ENCODE data around the gene CMBL.

Gene CMBL

GRCh38 chr5:10303201-10303600 lies 4.5 kb downstream of the CMBL start:
- Histone ChIP-seq H3K4me3 (ENCODE audit: low read length) (no peak overlapping the region), H3K9me2 (replicated peaks; ENCODE audit: control insufficient read depth, low read length) (no peaks in the 10 kb centered on the region), H3K9me3 (ENCODE audit: control insufficient read depth, insufficient read depth, low read length) (no peaks in the 10 kb centered on the region), H3K36me3 (ENCODE audit: control insufficient read depth, low read length) (no peaks in the 10 kb centered on the region), H3F3A (ENCODE audit: control insufficient read depth, insufficient read depth) (no peaks in the 10 kb centered on the region), H3K27me3 (ENCODE audit: control insufficient read depth, low read length) (peaks cover 22% of the 10 kb centered on the region), H4K20me1 (ENCODE audit: control insufficient read depth, insufficient read depth, low read depth, low read length) (no peaks in the 10 kb centered on the region), H3K79me2 (ENCODE audit: control insufficient read depth, low read length) (no peaks in the 10 kb centered on the region), H3K4me2 (ENCODE audit: low read length) (no peak overlapping the region), H3K4me1 (ENCODE audit: control insufficient read depth, low read length) (peaks cover 5% of the 10 kb centered on the region), H3K27ac (ENCODE audit: low read depth, low read length) (no peak overlapping the region)
- no peak for TF ChIP-seq CTCF (IDR thresholded peaks at IDR 0.05; ENCODE audit: low read depth, low read length, poor library complexity, severe bottlenecking)
- TF ChIP-seq EZH2phosphoT487 (IDR thresholded peaks at IDR 0.05; ENCODE audit: borderline replicate concordance, low read length), result no peak

GRCh38 chr5:10301842-10302610 lies 5.7 kb downstream of the CMBL start:
- Histone ChIP-seq H3K27ac (ENCODE audit: low read depth, low read length) (no peak overlapping the region), H3K9me3 (ENCODE audit: control insufficient read depth, insufficient read depth, low read length) (no peaks in the 10 kb centered on the region), H3K27me3 (ENCODE audit: control insufficient read depth, low read length) (peaks cover 15% of the 10 kb centered on the region), H3K36me3 (ENCODE audit: control insufficient read depth, low read length) (no peaks in the 10 kb centered on the region), H3F3A (ENCODE audit: control insufficient read depth, insufficient read depth) (no peaks in the 10 kb centered on the region), H3K9me2 (replicated peaks; ENCODE audit: control insufficient read depth, low read length) (no peaks in the 10 kb centered on the region), H4K20me1 (ENCODE audit: control insufficient read depth, insufficient read depth, low read depth, low read length) (no peaks in the 10 kb centered on the region), H3K4me3 (ENCODE audit: low read length) (no peak overlapping the region), H3K4me2 (ENCODE audit: low read length) (no peak overlapping the region), H3K4me1 (ENCODE audit: control insufficient read depth, low read length) (no peaks in the 10 kb centered on the region), H3K79me2 (ENCODE audit: control insufficient read depth, low read length) (no peaks in the 10 kb centered on the region)
- TF ChIP-seq EZH2phosphoT487 (IDR thresholded peaks at IDR 0.05; ENCODE audit: borderline replicate concordance, low read length) (no peak), CTCF (IDR thresholded peaks at IDR 0.05; ENCODE audit: low read depth, low read length, poor library complexity, severe bottlenecking) (no peak)

DNA sequence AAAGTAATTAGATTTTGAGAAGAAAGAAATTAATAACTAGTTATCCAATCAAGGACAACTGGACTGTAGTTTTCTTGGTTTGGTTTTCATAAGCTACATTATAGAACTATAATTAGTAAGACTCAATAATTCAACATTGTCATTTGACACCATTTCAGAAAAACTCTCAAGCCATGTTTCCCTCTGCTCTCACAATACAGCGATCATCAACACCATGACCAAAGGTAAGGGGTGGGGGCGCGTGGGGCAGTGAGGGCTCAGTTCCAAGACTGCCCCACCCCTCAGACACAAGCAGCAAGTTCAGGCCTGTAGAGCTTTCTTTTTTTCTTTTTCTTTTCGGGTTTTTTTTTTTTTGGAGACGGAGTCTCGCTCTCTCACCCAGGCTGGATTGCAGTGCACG lies 6.4 kb downstream of the CMBL start:
- no peaks in the 10 kb centered on the region for H3F3A ChIP-seq (ENCODE audit: control insufficient read depth, insufficient read depth)
- TF ChIP-seq CTCF (IDR thresholded peaks at IDR 0.05; ENCODE audit: low read depth, low read length, poor library complexity, severe bottlenecking) (no peak), EZH2phosphoT487 (IDR thresholded peaks at IDR 0.05; ENCODE audit: borderline replicate concordance, low read length) (no peak)
- no peaks in the 10 kb centered on the region for H3K36me3 ChIP-seq (ENCODE audit: control insufficient read depth, low read length)
- no peaks in the 10 kb centered on the region for H3K9me2 ChIP-seq (replicated peaks; ENCODE audit: control insufficient read depth, low read length)
- no peak overlapping the region for H3K4me2 ChIP-seq (ENCODE audit: low read length)
- H3K79me2 ChIP-seq (ENCODE audit: control insufficient read depth, low read length), result no peaks in the 10 kb centered on the region
- H3K27ac ChIP-seq (ENCODE audit: low read depth, low read length), result no peak overlapping the region
- no peaks in the 10 kb centered on the region for H3K9me3 ChIP-seq (ENCODE audit: control insufficient read depth, insufficient read depth, low read length)
- peaks cover 7% of the 10 kb centered on the region for H3K27me3 ChIP-seq (ENCODE audit: control insufficient read depth, low read length)
- no peaks in the 10 kb centered on the region for H4K20me1 ChIP-seq (ENCODE audit: control insufficient read depth, insufficient read depth, low read depth, low read length)
- H3K4me1 ChIP-seq (ENCODE audit: control insufficient read depth, low read length), result no peaks in the 10 kb centered on the region
- H3K4me3 ChIP-seq (ENCODE audit: low read length), result no peak overlapping the region

All from DOHH2 (cell line).